GM19240 (cell line): ENCODE results near the gene ZNRF3.
A peak's percentile ranks its signal among the peaks of the same experiment; 100 is the strongest.
"Not testable (repeated sequence)": the region's sequence is repeated elsewhere in the genome, so short reads cannot be mapped to it uniquely, and the experiment has no call there.

Experiments
- DNase-seq: peaks from one replicate; pipeline ENCODE4 v3.0.0; 2011; ENCODE audit warnings: low spot score; ENCODE audit not compliant: insufficient read length

The ZNRF3 gene

GRCh38 chr22:28882878-28883656, at the start of gene ZNRF3:
ZNRF3 (plus strand) TSS chr22:28883572; CDS start chr22:28883767, 195 bp downstream.
- peak; percentile 52 for DNase-seq

- DNase-seq, result no peak
Measured at GRCh38 chr22:28835630-28836189, 47.7 kb upstream of the ZNRF3 start.

GRCh38 chr22:28837640-28838039, 45.7 kb upstream of the ZNRF3 start:
- no peak for DNase-seq

- no peak for DNase-seq
Measured at GRCh38 chr22:28838971-28839370, 44.4 kb upstream of the ZNRF3 start.

GRCh38 chr22:28841111-28841510, 42.3 kb upstream of the ZNRF3 start:
- no peak for DNase-seq

GRCh38 chr22:28843633-28844032, 39.7 kb upstream of the ZNRF3 start:
- no peak for DNase-seq

- not testable (repeated sequence) for DNase-seq
Measured at GRCh38 chr22:28844277-28844676, 39.1 kb upstream of the ZNRF3 start.

GRCh38 chr22:28846994-28847393, 36.4 kb upstream of the ZNRF3 start:
- no peak for DNase-seq

GRCh38 chr22:28855355-28856094, 27.8 kb upstream of the ZNRF3 start:
- peak; percentile 69 for DNase-seq

- no peak for DNase-seq
Measured at GRCh38 chr22:28856095-28856455, 27.3 kb upstream of the ZNRF3 start.

GRCh38 chr22:28857288-28857687, 26.1 kb upstream of the ZNRF3 start:
- no peak for DNase-seq

GRCh38 chr22:28864878-28865596, 18.3 kb upstream of the ZNRF3 start:
- DNase-seq, result no peak

- DNase-seq, result no peak
Measured at GRCh38 chr22:28867191-28867590, 16.2 kb upstream of the ZNRF3 start.

- DNase-seq, result not testable (repeated sequence)
Measured at GRCh38 chr22:28868389-28868788, 15.0 kb upstream of the ZNRF3 start.

GRCh38 chr22:28869736-28870135, 13.6 kb upstream of the ZNRF3 start:
- DNase-seq, result no peak

GRCh38 chr22:28873183-28873963, 10.0 kb upstream of the ZNRF3 start:
- no peak for DNase-seq

GRCh38 chr22:28874061-28874460, 9.3 kb upstream of the ZNRF3 start:
- no peak for DNase-seq

GRCh38 chr22:28874811-28875320, 8.5 kb upstream of the ZNRF3 start:
- no peak for DNase-seq

- DNase-seq, result no peak
Measured at GRCh38 chr22:28882545-28882877, 861 bp upstream of the ZNRF3 start.

GRCh38 chr22:28883657-28883916, 215 bp downstream of the ZNRF3 start:
- DNase-seq, result no peak
